ENCODE results near the gene CUTA.

Gene CUTA

GRCh38 chr6:33417903-33418689 is at the start of gene CUTA:
TSS of gene CUTA (minus strand) at chr6:33418107. CDS start at chr6:33418000, 107 bp downstream.
- peak; percentile 98 for DNase-seq (ENCODE audit: low read depth)

GRCh38 chr6:33467091-33467490 is 49.2 kb upstream of the CUTA start:
- no peak for DNase-seq (ENCODE audit: low read depth)

- no peak for DNase-seq (ENCODE audit: low read depth)
Measured at GRCh38 chr6:33466075-33466735, 48.3 kb upstream of the CUTA start.

GRCh38 chr6:33459226-33459625 is 41.3 kb upstream of the CUTA start:
- no peak for DNase-seq (ENCODE audit: low read depth)

GRCh38 chr6:33458676-33459075 is 40.8 kb upstream of the CUTA start:
- DNase-seq (ENCODE audit: low read depth) = no peak

- DNase-seq (ENCODE audit: low read depth) = no peak
Measured at GRCh38 chr6:33456156-33456555, 38.2 kb upstream of the CUTA start.

- DNase-seq (ENCODE audit: low read depth) = no peak
Measured at GRCh38 chr6:33455051-33455450, 37.1 kb upstream of the CUTA start.

- DNase-seq (ENCODE audit: low read depth) = peak; percentile 90
Measured at GRCh38 chr6:33454009-33454946, 36.4 kb upstream of the CUTA start, which contains the start of gene ZBTB9. TSS of gene ZBTB9 (plus strand) at chr6:33454576. CDS start at chr6:33455101, 525 bp downstream.

- DNase-seq (ENCODE audit: low read depth) = no peak
Measured at GRCh38 chr6:33453393-33454008, 35.6 kb upstream of the CUTA start.

- DNase-seq (ENCODE audit: low read depth) = no peak
Measured at GRCh38 chr6:33452496-33452895, 34.6 kb upstream of the CUTA start.

- DNase-seq (ENCODE audit: low read depth) = no peak
Measured at GRCh38 chr6:33451606-33452005, 33.7 kb upstream of the CUTA start.

- DNase-seq (ENCODE audit: low read depth) = no peak
Measured at GRCh38 chr6:33450434-33450833, 32.5 kb upstream of the CUTA start.

GRCh38 chr6:33446356-33446755 is 28.4 kb upstream of the CUTA start:
- no peak for DNase-seq (ENCODE audit: low read depth)

- DNase-seq (ENCODE audit: low read depth) = no peak
Measured at GRCh38 chr6:33445119-33445603, 27.3 kb upstream of the CUTA start.

- DNase-seq (ENCODE audit: low read depth) = no peak
Measured at GRCh38 chr6:33443619-33444504, 26.0 kb upstream of the CUTA start.

- DNase-seq (ENCODE audit: low read depth) = no peak
Measured at GRCh38 chr6:33443025-33443424, 25.1 kb upstream of the CUTA start.

GRCh38 chr6:33442283-33442682 is 24.4 kb upstream of the CUTA start:
- DNase-seq (ENCODE audit: low read depth) = no peak

- DNase-seq (ENCODE audit: low read depth) = no peak
Measured at GRCh38 chr6:33441457-33441856, 23.6 kb upstream of the CUTA start.

- DNase-seq (ENCODE audit: low read depth) = no peak
Measured at GRCh38 chr6:33440649-33441309, 22.9 kb upstream of the CUTA start.

Data from activated T-helper 1 cell treated with Interleukin-2 at 50 U/mL for 16 hours (primary cell).